Measurements from ENCODE around the gene ABL1.

- TF ChIP-seq CTCF (conservative IDR thresholded peaks at IDR 0.05; ENCODE audit: low read depth, low read length), result no peak
- TF ChIP-seq EZH2 (IDR thresholded peaks at IDR 0.05; ENCODE audit: borderline replicate concordance, low read depth, low read length, poor library complexity, severe bottlenecking), result no peak
Observed at GRCh38 chr9:130923611-130924447, 88.8 kb downstream of the ABL1 start.

Measured in A673 (cell line).